Esophagus muscularis mucosa (tissue), 4 donors: ENCODE measurements around the gene GTPBP10. TPM values are rescaled to one million over a fixed set of nuclear protein-coding genes. Genes with fewer than 3 reads are reported as not detected.

Experiments used
- DNase-seq: peaks from one replicate; pipeline ENCODE4 v3.0.0-alpha.2; 2017; ENCODE audit errors: extremely low spot score
- H3K27ac ChIP-seq, 4 donors: fragments of 200-600 bp; sonication (generic); replicated peaks in 1 of 4; 1 replicate in 3 of 4; 2 replicates in 1 of 4; pipeline ENCODE4 v1.5.1; 2016 to 2019; ENCODE audit warnings: mild to moderate bottlenecking in 1 of 4
- H3K27me3 ChIP-seq, 4 donors: fragments of 200-600 bp; sonication (generic); one replicate each; pipeline versions ENCODE4 v1.5.1 to v1.6.0; 2016 to 2019
- H3K36me3 ChIP-seq, 4 donors: fragments of 200-600 bp; sonication (generic); one replicate each; pipeline ENCODE4 v1.5.1; 2016 to 2019
- H3K4me1 ChIP-seq, 4 donors: fragments of 200-600 bp; sonication (generic); one replicate each; pipeline ENCODE4 v1.5.1; 2016 to 2019
- H3K4me3 ChIP-seq, 4 donors: fragments of 200-600 bp; sonication (generic); 1 replicate in 2 of 4; 2 replicates in 2 of 4; pipeline ENCODE4 v1.5.1; 2016 to 2019; ENCODE audit warnings: mild to moderate bottlenecking in 4 of 4, moderate library complexity in 1 of 4
- H3K9me3 ChIP-seq, 4 donors: fragments of 200-600 bp; sonication (generic); 1 replicate in 3 of 4; 2 replicates in 1 of 4; pipeline ENCODE4 v1.5.1; 2016 to 2019
- CTCF ChIP-seq, 3 experiments: fragments of 200-600 bp in 2 of 3; fragments of 450-650 bp in 1 of 3; sonication (generic) in 2 of 3; IDR thresholded peaks; one replicate each; pipeline ENCODE4 v1.5.1; 2017 to 2019; ENCODE audit warnings: antibody characterized with exemption in 3 of 3, mild to moderate bottlenecking in 2 of 3, moderate library complexity in 1 of 3
- EP300 ChIP-seq: sonication (generic); formaldehyde crosslinking; IDR thresholded peaks from one replicate; pipeline ENCODE4 v1.6.1; 2017; ENCODE audit warnings: antibody characterized with exemption
- POLR2A ChIP-seq: fragments of 450-650 bp; IDR thresholded peaks from one replicate; pipeline ENCODE4 v1.6.1; 2017; ENCODE audit warnings: antibody characterized with exemption, moderate library complexity, mild to moderate bottlenecking, low read depth
- POLR2AphosphoS5 ChIP-seq, 2 donors: sonication (generic); formaldehyde crosslinking; IDR thresholded peaks; one replicate each; pipeline ENCODE4 v1.6.1; 2017; ENCODE audit warnings: antibody characterized with exemption in 2 of 2
- WGBS: methylation state at CpG from one replicate; pipeline ENCODE4 v1.1.5; 2018; 5-methylcytosine and 5-hydroxymethylcytosine counted together
- intact Hi-C: fragments of 100-400 bp; cut with DNase I; formaldehyde crosslinking; loops from one replicate; pipeline ENCODE4 v1.15.1; 2023
- total RNA-seq, 4 donors: library from RNA; depleted of rRNA; stranded (reverse); fragments of >200 nt; gene quantifications; one replicate each; pipeline versions ENCODE4 v1.1.0 to v1.2.1, GENCODE V29; 2016

The GTPBP10 gene
- total RNA-seq, 4 donors from 2014 or later, result 9.6 to 14.4 (median 12.4) TPM

- Histone ChIP-seq H3K4me3 (no peak overlapping the region), H3K36me3 (peaks cover 0 to 58% (median 9%) of the 10 kb centered on the region in 4 donors), H3K27ac (no peak overlapping the region), H3K27me3 (no peaks in the 10 kb centered on the region), H3K9me3 (no peaks in the 10 kb centered on the region), H3K4me1 (no peaks in the 10 kb centered on the region)
- no peak for DNase-seq
- no peak for TF ChIP-seq CTCF (IDR thresholded peaks at IDR 0.05)
- no peak for TF ChIP-seq POLR2A
- no peak for TF ChIP-seq EP300
- no peak for TF ChIP-seq POLR2AphosphoS5 (IDR thresholded peaks at IDR 0.05)
- intact Hi-C loops, result loop anchor here (10.0 kb wide), 1 partner anchor 114 kb away; no protein-coding TSS in a partner anchor
Observed at GRCh38 chr7:90311175-90311574, 35.3 kb upstream of the GTPBP10 start.

- WGBS, result 97% methylated on average over 2 of the region's 2 CpGs
- Histone ChIP-seq H3K4me1 (no peaks in the 10 kb centered on the region), H3K36me3 (peaks cover 0 to 47% (median 6%) of the 10 kb centered on the region in 4 donors), H3K4me3 (no peak overlapping the region), H3K9me3 (no peaks in the 10 kb centered on the region), H3K27me3 (no peaks in the 10 kb centered on the region), H3K27ac (no peak overlapping the region)
- TF ChIP-seq CTCF (IDR thresholded peaks at IDR 0.05), result peak in 1 of 3 experiments; percentile 12
- no peak for TF ChIP-seq POLR2AphosphoS5 (IDR thresholded peaks at IDR 0.05)
- intact Hi-C loops, result loop anchor here (10.0 kb wide), 1 partner anchor 112 kb away; no protein-coding TSS in a partner anchor
- no peak for DNase-seq
Observed at GRCh38 chr7:90312745-90313144, 33.8 kb upstream of the GTPBP10 start.

GRCh38 chr7:90313907-90314306, 32.6 kb upstream of the GTPBP10 start:
- Histone ChIP-seq H3K27ac (no peak overlapping the region), H3K27me3 (no peaks in the 10 kb centered on the region), H3K36me3 (peaks cover 0 to 36% (median 3%) of the 10 kb centered on the region in 4 donors), H3K9me3 (no peaks in the 10 kb centered on the region), H3K4me1 (no peaks in the 10 kb centered on the region), H3K4me3 (no peak overlapping the region)
- intact Hi-C loops, result loop anchor here (10.0 kb wide), 1 partner anchor 111 kb away; no protein-coding TSS in a partner anchor
- no peak for DNase-seq
- no peak for TF ChIP-seq EP300
- no peak for TF ChIP-seq POLR2A
- TF ChIP-seq CTCF (IDR thresholded peaks at IDR 0.05), result no peak
- no peak for TF ChIP-seq POLR2AphosphoS5 (IDR thresholded peaks at IDR 0.05)
- WGBS, result 71% methylated on average over 4 of the region's 4 CpGs

- no peaks in the 10 kb centered on the region for H3K36me3 ChIP-seq
- DNase-seq, result no peak
- no peak overlapping the region for H3K4me3 ChIP-seq
- peaks cover 4 to 37% (median 13%) of the 10 kb centered on the region in 4 donors for H3K27me3 ChIP-seq
- 88% methylated on average over 7 of the region's 7 CpGs for WGBS
- no peak overlapping the region for H3K27ac ChIP-seq
- H3K9me3 ChIP-seq, result no peaks in the 10 kb centered on the region
- H3K4me1 ChIP-seq, result peaks cover 0 to 10% (median 9%) of the 10 kb centered on the region in 4 donors
- no peak for TF ChIP-seq POLR2A
- intact Hi-C loops, result no loop called here
Observed at GRCh38 chr7:90320014-90320413, 26.5 kb upstream of the GTPBP10 start.

GRCh38 chr7:90320418-90320800, 26.1 kb upstream of the GTPBP10 start:
- WGBS, result 29% methylated on average over 7 of the region's 7 CpGs
- Histone ChIP-seq H3K36me3 (no peaks in the 10 kb centered on the region), H3K4me1 (peaks cover 0 to 10% (median 9%) of the 10 kb centered on the region in 4 donors), H3K4me3 (no peak overlapping the region), H3K27ac (no peak overlapping the region), H3K9me3 (no peaks in the 10 kb centered on the region), H3K27me3 (peaks cover 4 to 41% (median 13%) of the 10 kb centered on the region in 4 donors)
- DNase-seq, result no peak
- TF ChIP-seq CTCF (IDR thresholded peaks at IDR 0.05) (no peak), POLR2AphosphoS5 (IDR thresholded peaks at IDR 0.05) (no peak), EP300 (no peak), POLR2A (no peak)
- intact Hi-C loops, result no loop called here
